LHCN-M2 (cell line): ENCODE measurements around the gene TMEM74B. TPM values are rescaled to one million over a fixed set of nuclear protein-coding genes. Genes with fewer than 3 reads are reported as not detected.

Experiments used
- DNase-seq: peaks from one replicate; pipeline ENCODE4 v3.0.0-alpha.2; 2012; ENCODE audit warnings: low read depth
- total RNA-seq: library from RNA; depleted of rRNA; stranded (reverse); fragments of >200 nt; gene quantifications from 2 replicates; pipeline ENCODE4 v1.2.3, GENCODE V29; 2014

Gene TMEM74B
- total RNA-seq, 1 experiment from 2014 or later, result not detected

- no peak for DNase-seq
Observed at GRCh38 chr20:1205802-1206201, 21.0 kb upstream of the TMEM74B start.

- peak; percentile 32 for DNase-seq
Observed at GRCh38 chr20:1204576-1204975, 19.8 kb upstream of the TMEM74B start.

GRCh38 chr20:1204113-1204512 lies 19.3 kb upstream of the TMEM74B start:
- DNase-seq, result no peak

- no peak for DNase-seq
Observed at GRCh38 chr20:1203630-1204029, 18.8 kb upstream of the TMEM74B start.

GRCh38 chr20:1202762-1203504 lies 18.2 kb upstream of the TMEM74B start, which contains the start of gene C20orf202:
TSS of gene C20orf202 (plus strand) at chr20:1203454. CDS start at chr20:1203586, 132 bp downstream.
- no peak for DNase-seq

- no peak for DNase-seq
Observed at GRCh38 chr20:1199964-1200363, 15.2 kb upstream of the TMEM74B start.

- peak; percentile 48 for DNase-seq
Observed at GRCh38 chr20:1199212-1199873, 14.6 kb upstream of the TMEM74B start.

GRCh38 chr20:1198751-1199150 lies 14.0 kb upstream of the TMEM74B start:
- no peak for DNase-seq

- no peak for DNase-seq
Observed at GRCh38 chr20:1197801-1198200, 13.0 kb upstream of the TMEM74B start.

GRCh38 chr20:1196634-1197033 lies 11.9 kb upstream of the TMEM74B start:
- DNase-seq, result no peak

- DNase-seq, result no peak
Observed at GRCh38 chr20:1195226-1195625, 10.4 kb upstream of the TMEM74B start.

- DNase-seq, result no peak
Observed at GRCh38 chr20:1191299-1191698, 6.5 kb upstream of the TMEM74B start.

GRCh38 chr20:1190847-1191246 lies 6.1 kb upstream of the TMEM74B start:
- no peak for DNase-seq

GRCh38 chr20:1189827-1190226 lies 5.0 kb upstream of the TMEM74B start:
- DNase-seq, result no peak

GRCh38 chr20:1188347-1188746 lies 3.6 kb upstream of the TMEM74B start:
- DNase-seq, result no peak

GRCh38 chr20:1187605-1188171 lies 2.9 kb upstream of the TMEM74B start:
- DNase-seq, result no peak

- no peak for DNase-seq
Observed at GRCh38 chr20:1186367-1186991, 1.7 kb upstream of the TMEM74B start.

GRCh38 chr20:1185790-1186334 lies 1.1 kb upstream of the TMEM74B start:
- peak; percentile 26 for DNase-seq

- no peak for DNase-seq
Observed at GRCh38 chr20:1185316-1185741, 548 bp upstream of the TMEM74B start.

- no peak for DNase-seq
Observed at GRCh38 chr20:1184260-1184637, 532 bp downstream of the TMEM74B start.

GRCh38 chr20:1183153-1183552 lies 1.6 kb downstream of the TMEM74B start:
- no peak for DNase-seq

GRCh38 chr20:1182106-1182505 lies 2.7 kb downstream of the TMEM74B start:
- no peak for DNase-seq
